GM18870 (cell line): Measurements from ENCODE around the gene CLCNKA.
"Not testable (repeated sequence)": the region's sequence is repeated elsewhere in the genome, so short reads cannot be mapped to it uniquely, and the experiment has no call there.

Experiments used
- ATAC-seq: cut with Tn5 transposase; IDR thresholded peaks from one replicate; pipeline ENCODE4 v1.9.1; 2021; ENCODE audit warnings: moderate library complexity; ENCODE audit not compliant: unreplicated experiment

The CLCNKA gene

GRCh38 chr1:16039871-16040270 is 18.0 kb downstream of the CLCNKA start:
- ATAC-seq, result not testable (repeated sequence)

- no peak for ATAC-seq
Measured at GRCh38 chr1:16041200-16041599, 19.4 kb downstream of the CLCNKA start.

GRCh38 chr1:16042096-16042495 is 20.3 kb downstream of the CLCNKA start:
- ATAC-seq, result no peak

- ATAC-seq, result not testable (repeated sequence)
Measured at GRCh38 chr1:16042654-16043053, 20.8 kb downstream of the CLCNKA start.

GRCh38 chr1:16043521-16043920 is 21.7 kb downstream of the CLCNKA start, which contains the start of gene CLCNKB:
Gene CLCNKB, plus strand, starts transcription at chr1:16043782. Its CDS starts 711 bp downstream, at chr1:16044493.
- ATAC-seq, result no peak

GRCh38 chr1:16043950-16044349 is 22.1 kb downstream of the CLCNKA start:
- no peak for ATAC-seq

GRCh38 chr1:16046842-16047241 is 25.0 kb downstream of the CLCNKA start:
- ATAC-seq, result no peak

GRCh38 chr1:16047791-16048475 is 26.1 kb downstream of the CLCNKA start:
- ATAC-seq, result no peak

GRCh38 chr1:16048573-16049189 is 26.8 kb downstream of the CLCNKA start:
- no peak for ATAC-seq

GRCh38 chr1:16050328-16050727 is 28.5 kb downstream of the CLCNKA start:
- ATAC-seq, result no peak

GRCh38 chr1:16051039-16051438 is 29.2 kb downstream of the CLCNKA start:
- ATAC-seq, result no peak

GRCh38 chr1:16051949-16052348 is 30.1 kb downstream of the CLCNKA start:
- not testable (repeated sequence) for ATAC-seq

GRCh38 chr1:16053781-16054502 is 32.1 kb downstream of the CLCNKA start:
- no peak for ATAC-seq

- no peak for ATAC-seq
Measured at GRCh38 chr1:16054598-16055540, 33.0 kb downstream of the CLCNKA start.

GRCh38 chr1:16055613-16056520 is 34.0 kb downstream of the CLCNKA start:
- no peak for ATAC-seq

- not testable (repeated sequence) for ATAC-seq
Measured at GRCh38 chr1:16056521-16056912, 34.7 kb downstream of the CLCNKA start.

- not testable (repeated sequence) for ATAC-seq
Measured at GRCh38 chr1:16057314-16057915, 35.6 kb downstream of the CLCNKA start.

GRCh38 chr1:16058394-16059120 is 36.7 kb downstream of the CLCNKA start:
- ATAC-seq, result not testable (repeated sequence)

GRCh38 chr1:16061266-16061665 is 39.4 kb downstream of the CLCNKA start:
- ATAC-seq, result no peak
